GM23248 (cell line): ENCODE measurements around the gene HEPN1. TPM values are rescaled to one million over a fixed set of nuclear protein-coding genes. Genes with fewer than 3 reads are reported as not detected.

Source experiments
- DNase-seq: peaks from one replicate; pipeline ENCODE4 v3.0.0-alpha.2; 2015
- H2AFZ ChIP-seq: fragments of 200-600 bp; sonication (generic); 2 replicates; pipeline ENCODE4 v1.6.1; 2016; ENCODE audit warnings: antibody characterized with exemption
- H3F3A ChIP-seq: fragments of 200-600 bp; sonication (generic); 2 replicates; pipeline ENCODE4 v1.6.1; 2016; ENCODE audit warnings: mild to moderate bottlenecking, antibody characterized with exemption, mixed run types; ENCODE audit not compliant: insufficient read depth
- H3K27ac ChIP-seq: fragments of 200-600 bp; sonication (generic); 2 replicates; pipeline ENCODE4 v1.5.1; 2016; ENCODE audit warnings: mild to moderate bottlenecking
- H3K27me3 ChIP-seq: fragments of 200-600 bp; sonication (generic); replicated peaks from 2 replicates; pipeline ENCODE4 v1.6.1; 2016; ENCODE audit warnings: mild to moderate bottlenecking; ENCODE audit not compliant: insufficient read depth
- H3K36me3 ChIP-seq: fragments of 200-600 bp; sonication (generic); 2 replicates; pipeline ENCODE4 v1.6.1; 2016; ENCODE audit warnings: low read depth, mild to moderate bottlenecking
- H3K4me1 ChIP-seq: fragments of 200-600 bp; sonication (generic); 2 replicates; pipeline ENCODE4 v1.6.1; 2016; ENCODE audit warnings: mild to moderate bottlenecking; ENCODE audit not compliant: insufficient read depth
- H3K4me2 ChIP-seq: fragments of 200-600 bp; sonication (generic); one replicate; pipeline ENCODE4 v1.6.1; 2016; ENCODE audit warnings: mild to moderate bottlenecking; ENCODE audit not compliant: unreplicated experiment
- H3K4me3 ChIP-seq: fragments of 200-600 bp; sonication (generic); 2 replicates; pipeline ENCODE4 v1.5.1; 2016; ENCODE audit warnings: mild to moderate bottlenecking
- H3K79me2 ChIP-seq: fragments of 200-600 bp; sonication (generic); 2 replicates; pipeline ENCODE4 v1.6.1; 2016; ENCODE audit warnings: mild to moderate bottlenecking; ENCODE audit not compliant: insufficient read depth
- H3K9ac ChIP-seq: fragments of 200-600 bp; sonication (generic); 2 replicates; pipeline ENCODE4 v1.6.1; 2016; ENCODE audit warnings: mild to moderate bottlenecking
- H3K9me2 ChIP-seq: fragments of 200-600 bp; sonication (generic); 2 replicates; pipeline ENCODE4 v1.6.1; 2016; ENCODE audit warnings: mixed run types, mild to moderate bottlenecking, moderate library complexity; ENCODE audit not compliant: insufficient read depth
- H3K9me3 ChIP-seq: fragments of 200-600 bp; sonication (generic); one replicate; pipeline ENCODE4 v1.6.1; 2017; ENCODE audit warnings: low read depth
- H4K20me1 ChIP-seq: fragments of 200-600 bp; sonication (generic); 2 replicates; pipeline ENCODE4 v1.6.0; 2016; ENCODE audit not compliant: insufficient read depth
- EZH2 ChIP-seq: fragments of 200-600 bp; sonication (generic); IDR thresholded peaks from 2 replicates; pipeline ENCODE4 v1.6.1; 2018; ENCODE audit warnings: antibody characterized with exemption, mild to moderate bottlenecking; ENCODE audit not compliant: insufficient read depth, poor library complexity, severe bottlenecking
- EZH2phosphoT487 ChIP-seq: fragments of 200-600 bp; sonication (generic); IDR thresholded peaks from 2 replicates; pipeline ENCODE4 v1.6.1; 2018; ENCODE audit warnings: antibody characterized with exemption, moderate library complexity, mild to moderate bottlenecking, low read depth; ENCODE audit not compliant: insufficient read depth
- WGBS, 2 experiments: methylation state at CpG; one replicate each; pipeline ENCODE4 v1.1.6; 2015 to 2017; ENCODE audit warnings: low lambda C conversion rate in 2 of 2, low coverage in 1 of 2; ENCODE audit errors: missing lambda C conversion rate in 2 of 2; 5-methylcytosine and 5-hydroxymethylcytosine counted together
- in situ Hi-C: fragments of 300-500 bp; cut with MboI; formaldehyde crosslinking; loops from 2 replicates; pipeline ENCODE4 v1.15.0; 2020
- polyA plus RNA-seq: library from polyadenylated mRNA; unstranded; fragments of >200 nt; fragmentation: Nextera tagmentation; extraction: Ambion mirVana; gene quantifications from 2 replicates; pipeline ENCODE4 v1.2.1, GENCODE V29; 2016
- total RNA-seq: library from RNA; depleted of rRNA; stranded (reverse); fragments of >200 nt; shearing (Covaris generic); gene quantifications from 2 replicates; pipeline ENCODE4 v1.2.3, GENCODE V29; 2014

The HEPN1 gene
- total and polyA plus RNA-seq, 2 experiments from 2014 or later: not detected

DNA sequence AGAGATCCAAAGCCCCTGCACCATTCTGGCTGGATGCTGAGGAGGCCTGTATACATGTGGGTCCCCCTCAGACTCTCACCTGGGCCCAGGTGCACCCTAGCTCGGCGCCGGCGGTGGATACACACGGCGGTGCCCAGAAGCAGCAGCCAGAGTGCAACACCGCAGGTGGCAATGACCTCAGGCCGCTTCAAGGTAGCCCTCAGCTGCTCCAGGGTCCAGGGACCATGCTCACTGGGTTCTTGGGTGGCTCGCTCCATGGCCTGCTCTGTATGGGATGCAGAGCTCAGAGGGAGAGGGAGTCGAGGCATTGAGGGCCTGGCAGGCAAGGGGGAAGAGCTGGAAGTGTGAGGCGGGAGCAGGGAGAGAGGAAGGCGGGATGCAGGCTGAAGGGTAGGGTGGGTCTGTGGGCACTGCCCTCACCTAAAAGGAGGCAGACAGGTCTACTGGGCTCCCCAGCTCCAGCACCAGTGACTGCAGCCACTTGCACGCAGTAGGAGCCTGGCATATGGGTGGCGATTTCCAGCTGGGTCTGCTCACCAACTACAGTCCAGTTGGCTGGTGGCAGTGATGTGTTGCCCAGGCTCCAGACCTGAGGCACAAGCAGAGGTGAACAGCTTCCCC, 25.2 kb upstream of the HEPN1 start:
- H3K9ac ChIP-seq: no peak overlapping the region
- H3K27ac ChIP-seq: no peak overlapping the region
- H3K79me2 ChIP-seq: no peaks in the 10 kb centered on the region
- H3K4me2 ChIP-seq: no peak overlapping the region
- peaks cover 22% of the 10 kb centered on the region for H3K4me1 ChIP-seq
- H2AFZ ChIP-seq: no peak overlapping the region
- H4K20me1 ChIP-seq: no peaks in the 10 kb centered on the region
- no peak for TF ChIP-seq EZH2phosphoT487
- TF ChIP-seq EZH2: no peak
- no peaks in the 10 kb centered on the region for H3K9me3 ChIP-seq
- H3K9me2 ChIP-seq: no peaks in the 10 kb centered on the region
- H3K27me3 ChIP-seq: no peaks in the 10 kb centered on the region
- no peak for DNase-seq
- in situ Hi-C loops: no loop called here
- H3F3A ChIP-seq: peaks cover 15% of the 10 kb centered on the region
- H3K4me3 ChIP-seq: no peak overlapping the region
- 89 to 90% methylated on average over 14 of the region's 14 CpGs for WGBS, 2 experiments
- no peaks in the 10 kb centered on the region for H3K36me3 ChIP-seq

DNA sequence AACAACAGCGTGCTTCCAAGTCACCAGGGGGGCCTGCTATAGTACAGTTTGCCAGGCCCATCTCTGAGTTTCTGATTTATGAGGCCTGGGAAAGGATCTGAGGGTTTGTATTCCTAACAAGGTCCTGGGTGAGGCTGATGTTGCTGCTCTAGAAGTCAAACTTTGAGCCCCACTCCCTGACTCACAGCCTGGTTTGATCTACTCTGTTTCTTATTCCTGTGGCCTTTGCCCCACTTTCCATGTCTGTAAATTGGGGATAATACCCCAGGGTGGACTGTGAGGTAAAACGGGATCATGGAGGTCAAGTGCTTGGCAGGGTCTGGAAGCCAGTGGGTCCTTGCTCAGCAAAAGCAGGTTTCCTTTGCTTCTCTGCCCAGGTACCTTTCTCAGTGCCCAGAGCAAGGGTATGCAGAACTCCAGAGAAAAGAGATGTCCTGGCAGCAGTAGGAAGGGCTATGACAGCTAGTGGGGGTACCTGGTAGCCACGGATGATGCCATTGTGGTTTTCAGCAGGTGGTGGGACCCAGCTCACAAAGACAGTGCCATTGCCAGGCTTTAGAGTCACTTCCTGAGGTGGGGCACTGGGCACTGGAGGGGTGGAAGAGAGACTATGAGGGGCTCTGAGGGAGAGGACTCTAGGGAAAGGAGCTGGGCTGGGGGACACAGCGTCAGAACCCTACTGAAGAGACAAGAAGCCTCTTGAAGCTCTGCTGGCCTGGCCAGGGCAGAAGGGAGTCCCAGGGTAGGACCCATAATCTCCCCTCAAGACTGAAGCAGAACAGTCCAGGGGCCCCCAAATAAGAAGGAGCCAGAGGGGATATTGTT, 24.2 kb upstream of the HEPN1 start:
- TF ChIP-seq EZH2phosphoT487 (no peak), EZH2 (no peak)
- no peaks in the 10 kb centered on the region for H3K36me3 ChIP-seq
- no peaks in the 10 kb centered on the region for H3K9me2 ChIP-seq
- peaks cover 25% of the 10 kb centered on the region for H3F3A ChIP-seq
- WGBS, 2 experiments: 77 to 82% methylated on average over 4 of the region's 4 CpGs
- H3K9ac ChIP-seq: no peak overlapping the region
- H4K20me1 ChIP-seq: no peaks in the 10 kb centered on the region
- no peaks in the 10 kb centered on the region for H3K27me3 ChIP-seq
- in situ Hi-C loops: no loop called here
- no peak overlapping the region for H3K4me3 ChIP-seq
- no peaks in the 10 kb centered on the region for H3K9me3 ChIP-seq
- no peak overlapping the region for H2AFZ ChIP-seq
- H3K27ac ChIP-seq: no peak overlapping the region
- no peaks in the 10 kb centered on the region for H3K79me2 ChIP-seq
- peaks cover 31% of the 10 kb centered on the region for H3K4me1 ChIP-seq
- DNase-seq: no peak
- no peak overlapping the region for H3K4me2 ChIP-seq

DNA sequence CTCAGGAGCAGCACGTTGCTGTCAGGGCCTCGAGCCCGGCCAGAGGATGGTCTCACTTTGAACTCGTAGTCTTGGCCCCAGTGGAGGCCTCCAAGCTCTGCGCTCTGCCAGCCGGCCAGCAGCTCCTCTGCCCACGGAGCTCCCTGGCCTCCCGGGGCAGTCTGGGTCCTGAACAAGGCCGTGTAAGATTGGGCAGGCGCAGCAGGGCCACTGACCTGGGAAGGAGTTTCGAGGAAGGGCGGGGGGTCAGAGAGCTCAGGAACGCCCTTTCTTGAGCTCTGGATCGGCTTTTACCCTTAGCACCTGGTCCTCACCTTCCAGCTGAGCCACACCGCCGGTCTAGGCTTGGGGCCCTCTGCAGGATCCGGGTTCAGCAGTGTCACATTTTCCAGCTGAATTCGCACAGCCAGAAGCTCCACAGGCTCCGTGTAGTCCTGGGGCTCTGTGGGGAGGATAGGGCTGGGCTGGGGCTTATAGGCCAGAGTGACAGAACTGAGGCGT, 23.5 kb upstream of the HEPN1 start:
- H3K27me3 ChIP-seq: no peaks in the 10 kb centered on the region
- no peak overlapping the region for H3K9ac ChIP-seq
- H3K9me3 ChIP-seq: no peaks in the 10 kb centered on the region
- no peak overlapping the region for H3K4me2 ChIP-seq
- H4K20me1 ChIP-seq: no peaks in the 10 kb centered on the region
- peaks cover 30% of the 10 kb centered on the region for H3F3A ChIP-seq
- DNase-seq: no peak
- no peaks in the 10 kb centered on the region for H3K36me3 ChIP-seq
- WGBS, 2 experiments: 90 to 95% methylated on average over 16 to 20 of the region's 20 CpGs
- no peak overlapping the region for H2AFZ ChIP-seq
- in situ Hi-C loops: no loop called here
- H3K27ac ChIP-seq: no peak overlapping the region
- no peak for TF ChIP-seq EZH2
- no peak for TF ChIP-seq EZH2phosphoT487
- no peaks in the 10 kb centered on the region for H3K79me2 ChIP-seq
- peaks cover 37% of the 10 kb centered on the region for H3K4me1 ChIP-seq
- H3K9me2 ChIP-seq: no peaks in the 10 kb centered on the region
- no peak overlapping the region for H3K4me3 ChIP-seq

DNA sequence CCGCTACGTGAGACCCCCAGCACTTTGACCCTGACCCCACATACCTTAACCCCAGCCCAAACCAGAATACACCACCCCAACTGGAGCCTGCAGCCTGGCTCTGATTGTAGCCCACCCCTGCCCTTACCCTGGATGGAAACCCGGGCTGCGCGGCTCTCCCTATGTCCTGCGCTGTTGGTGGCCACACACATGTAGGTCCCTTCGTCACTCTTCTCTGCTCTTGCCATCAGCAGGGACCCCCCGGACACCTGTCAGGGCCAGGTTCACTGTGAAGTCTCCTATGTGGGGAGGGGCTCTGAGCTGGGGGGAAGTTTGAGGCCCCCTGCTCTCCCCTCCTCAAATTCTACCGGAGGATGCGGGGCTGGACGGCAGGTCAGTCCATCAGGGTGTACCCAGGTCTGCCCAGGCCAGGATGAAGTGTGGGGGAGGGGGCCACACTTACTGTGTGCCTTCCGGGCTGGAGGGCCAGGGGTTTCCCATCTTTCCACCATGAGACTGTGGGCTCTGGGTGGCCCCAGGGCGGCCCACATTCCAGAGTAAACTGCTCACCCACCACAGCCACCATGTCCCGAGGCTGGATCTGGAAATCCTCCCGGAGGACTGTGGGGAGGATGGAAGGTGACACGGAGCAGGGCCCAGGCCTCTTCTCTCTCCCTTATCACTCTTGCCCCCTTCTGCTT, 22.8 kb upstream of the HEPN1 start:
- DNase-seq: no peak
- TF ChIP-seq EZH2: no peak
- TF ChIP-seq EZH2phosphoT487: no peak
- no peaks in the 10 kb centered on the region for H3K9me3 ChIP-seq
- H3K9ac ChIP-seq: no peak overlapping the region
- H3F3A ChIP-seq: peaks cover 36% of the 10 kb centered on the region
- peaks cover 43% of the 10 kb centered on the region for H3K4me1 ChIP-seq
- no peaks in the 10 kb centered on the region for H4K20me1 ChIP-seq
- H3K9me2 ChIP-seq: no peaks in the 10 kb centered on the region
- H3K4me2 ChIP-seq: no peak overlapping the region
- H3K27me3 ChIP-seq: no peaks in the 10 kb centered on the region
- no peaks in the 10 kb centered on the region for H3K79me2 ChIP-seq
- H3K4me3 ChIP-seq: no peak overlapping the region
- no peak overlapping the region for H2AFZ ChIP-seq
- in situ Hi-C loops: no loop called here
- H3K36me3 ChIP-seq: no peaks in the 10 kb centered on the region
- H3K27ac ChIP-seq: no peak overlapping the region
- 92 to 94% methylated on average over 14 to 16 of the region's 16 CpGs for WGBS, 2 experiments
